Muscle of arm (tissue), 12 donors: Measurements from ENCODE around the gene RC3H2. TPM values are rescaled to one million over a fixed set of nuclear protein-coding genes. Genes with fewer than 3 reads are reported as not detected.
"Not testable (repeated sequence)": the region's sequence is repeated elsewhere in the genome, so short reads cannot be mapped to it uniquely, and the experiment has no call there.

ENCODE experiments used
- DNase-seq: peaks from one replicate; pipeline ENCODE4 v3.0.0-alpha.2; 2013
- polyA plus RNA-seq, 12 donors: library from polyadenylated mRNA; unstranded; fragments of 120-200 nt; gene quantifications; one replicate each; pipeline ENCODE4 v1.2.1, GENCODE V29; 2013; ENCODE audit not compliant: insufficient read length in 12 of 12

RC3H2 gene
- polyA plus RNA-seq, 12 donors, result 30.4 to 42.4 (median 32.0) TPM; not detected in 1

GRCh38 chr9:122930541-122931225 is 25.5 kb upstream of the RC3H2 start:
- peak; percentile 32 for DNase-seq

- no peak for DNase-seq
These were observed 24.7 kb upstream of the RC3H2 start for GRCh38 chr9:122929796-122930354.

- no peak for DNase-seq
These were observed 18.8 kb upstream of the RC3H2 start for GRCh38 chr9:122923947-122924346.

GRCh38 chr9:122922713-122923112 is 17.6 kb upstream of the RC3H2 start:
- no peak for DNase-seq

- DNase-seq, result no peak
These were observed 13.2 kb upstream of the RC3H2 start for GRCh38 chr9:122918310-122918709.

GRCh38 chr9:122912964-122913673 is 8.0 kb upstream of the RC3H2 start, which contains the start of gene ZBTB6:
Gene ZBTB6, minus strand, starts transcription at chr9:122913323. Its CDS starts 1,251 bp downstream, at chr9:122912072.
- DNase-seq, result peak; percentile 85

GRCh38 chr9:122912671-122912963 is 7.5 kb upstream of the RC3H2 start:
- no peak for DNase-seq

- DNase-seq, result not testable (repeated sequence)
These were observed 963 bp upstream of the RC3H2 start for GRCh38 chr9:122906122-122906521.

- DNase-seq, result peak; percentile 45
These were observed 715 bp downstream of the RC3H2 start for GRCh38 chr9:122904466-122904822.

- no peak for DNase-seq
These were observed 4.4 kb downstream of the RC3H2 start for GRCh38 chr9:122900791-122901190.

- DNase-seq, result no peak
These were observed 7.2 kb downstream of the RC3H2 start for GRCh38 chr9:122897969-122898368.

GRCh38 chr9:122888480-122888879 is 16.7 kb downstream of the RC3H2 start:
- no peak for DNase-seq

- no peak for DNase-seq
These were observed 22.0 kb downstream of the RC3H2 start for GRCh38 chr9:122883125-122883524.

- no peak for DNase-seq
These were observed 25.7 kb downstream of the RC3H2 start for GRCh38 chr9:122879443-122879842.

GRCh38 chr9:122875523-122875922 is 29.6 kb downstream of the RC3H2 start:
- DNase-seq, result no peak

- not testable (repeated sequence) for DNase-seq
These were observed 37.9 kb downstream of the RC3H2 start for GRCh38 chr9:122867276-122867675.

- DNase-seq, result no peak
These were observed 39.1 kb downstream of the RC3H2 start for GRCh38 chr9:122866079-122866478.

GRCh38 chr9:122865300-122865699 is 39.9 kb downstream of the RC3H2 start:
- DNase-seq, result no peak

- no peak for DNase-seq
These were observed 41.8 kb downstream of the RC3H2 start for GRCh38 chr9:122863407-122863806.

GRCh38 chr9:122860319-122861142 is 44.6 kb downstream of the RC3H2 start:
- no peak for DNase-seq

GRCh38 chr9:122857815-122858214 is 47.3 kb downstream of the RC3H2 start:
- no peak for DNase-seq

- not testable (repeated sequence) for DNase-seq
These were observed 52.9 kb downstream of the RC3H2 start for GRCh38 chr9:122852085-122852786.
